Activated CD8-positive, alpha-beta T cell treated with anti-CD3 and anti-CD28 coated beads, Interleukin-2, amount 10 ng/mL, durations not matched to agents 7 days and 5 days (primary cell): Measurements from ENCODE around the gene ZNF143. TPM values are rescaled to one million over a fixed set of nuclear protein-coding genes. Genes with fewer than 3 reads are reported as not detected.
"Not testable (repeated sequence)": the region's sequence is repeated elsewhere in the genome, so short reads cannot be mapped to it uniquely, and the experiment has no call there.

Source experiments
- ATAC-seq: fragments of 150-1000 bp; cut with Tn5 transposase; one replicate; pipeline ENCODE4 v1.10.0; 2021; ENCODE audit warnings: moderate library complexity
- CTCF ChIA-PET: fragments of 350-600 bp; sonication (Branson Sonifier 250); formaldehyde crosslinking; loops from one replicate; lab custom pipeline; 2021; ENCODE audit warnings: antibody characterized with exemption; lab: Charles Lee
- POLR2A ChIA-PET: fragments of 350-600 bp; sonication (Branson Sonifier 250); formaldehyde crosslinking; loops from one replicate; lab custom pipeline; 2021; ENCODE audit warnings: antibody characterized with exemption; lab: Charles Lee
- DNase-seq: peaks from one replicate; pipeline ENCODE4 v3.0.0-alpha.2; 2020
- H3K27ac Mint-ChIP-seq: one replicate; pipeline ENCODE4 v1.8.0; 2021; ENCODE audit warnings: mild to moderate bottlenecking, mixed read lengths
- H3K27me3 Mint-ChIP-seq: one replicate; pipeline ENCODE4 v1.8.0; 2021; ENCODE audit warnings: low read depth, mixed read lengths
- H3K36me3 Mint-ChIP-seq: one replicate; pipeline ENCODE4 v1.8.0; 2021; ENCODE audit warnings: low read depth, mixed read lengths
- H3K4me1 Mint-ChIP-seq: one replicate; pipeline ENCODE4 v1.8.0; 2021; ENCODE audit warnings: low read depth, mixed read lengths
- H3K4me3 Mint-ChIP-seq: one replicate; pipeline ENCODE4 v1.8.0; 2021; ENCODE audit warnings: mild to moderate bottlenecking, mixed read lengths
- H3K9me3 Mint-ChIP-seq: one replicate; pipeline ENCODE4 v1.8.0; 2022; ENCODE audit warnings: mixed read lengths; ENCODE audit not compliant: insufficient read depth
- total RNA-seq, 2 experiments: library from RNA; stranded (reverse); gene quantifications; one replicate each; pipeline ENCODE4 v1.2.3, GENCODE V29; 2021

The ZNF143 gene
- total RNA-seq = 10 to 100 TPM; 31.4 to 33.7 TPM

GRCh38 chr11:9460322-9461062 is at the start of gene ZNF143:
ZNF143 (plus strand) TSS chr11:9461012; CDS start chr11:9471309, 10,297 bp downstream.
- Mint-ChIP-seq H3K4me3 (peak within 1 kb of the TSS; percentile 92), H3K36me3 (peaks cover 17% of the 10 kb centered on the region), H3K27ac (peak within 1 kb of the TSS; percentile 96), H3K27me3 (no peaks in the 10 kb centered on the region), H3K9me3 (no peaks in the 10 kb centered on the region), H3K4me1 (peaks cover 23% of the 10 kb centered on the region)
- DNase-seq (peak; percentile 100), ATAC-seq (peak; percentile 91)
- CTCF ChIA-PET = interaction anchor here (0.8 to 2.4 kb wide), 14 partner anchors 20 to 501 kb away, joined by 3 to 13 read pairs (median 4); partner anchors contain the start of gene IPO7
- POLR2A ChIA-PET = interaction anchor here (0.6 to 2.7 kb wide), 42 partner anchors 9 to 778 kb away, joined by 3 to 35 read pairs (median 4); partner anchors contain the start of genes IPO7, RPL27A, TMEM41B and TRIM66

DNA sequence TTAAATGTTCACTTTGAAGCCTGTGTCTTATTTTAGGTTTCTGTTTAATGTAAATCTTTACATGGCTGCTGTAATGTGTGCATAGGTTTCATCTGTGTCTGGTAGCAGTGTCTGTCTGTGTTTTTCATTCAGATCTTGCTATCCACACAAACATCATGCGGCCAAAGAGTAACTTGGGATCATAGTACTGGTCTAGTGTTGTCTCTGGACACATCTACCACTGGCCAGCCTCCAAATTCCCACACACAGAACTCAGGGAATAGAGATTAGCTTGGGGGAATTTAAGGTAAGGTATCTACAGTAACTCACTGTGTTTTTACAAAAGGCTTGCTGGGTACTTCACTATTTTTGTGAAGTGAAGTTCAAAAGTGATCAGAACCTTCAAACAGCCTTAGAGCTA is 32.1 kb upstream of the ZNF143 start:
- Mint-ChIP-seq H3K4me1 (no peaks in the 10 kb centered on the region), H3K27ac (no peak overlapping the region), H3K4me3 (no peak overlapping the region), H3K9me3 (no peaks in the 10 kb centered on the region), H3K27me3 (no peaks in the 10 kb centered on the region), H3K36me3 (peaks cover 53% of the 10 kb centered on the region)
- ATAC-seq (no peak), DNase-seq (no peak)
- ChIA-PET CTCF (interaction anchor here (2.1 kb wide), 1 partner anchor 77 kb away, joined by 5 read pairs; no protein-coding TSS in a partner anchor), POLR2A (no interaction called here)

- Mint-ChIP-seq H3K27ac (no peak overlapping the region), H3K9me3 (no peaks in the 10 kb centered on the region), H3K4me1 (no peaks in the 10 kb centered on the region), H3K36me3 (peaks cover 69% of the 10 kb centered on the region), H3K27me3 (no peaks in the 10 kb centered on the region), H3K4me3 (no peak overlapping the region)
- ATAC-seq (no peak), DNase-seq (no peak)
- POLR2A ChIA-PET = no interaction called here
- CTCF ChIA-PET = interaction anchor here (2.0 kb wide), 1 partner anchor 68 kb away, joined by 5 read pairs; no protein-coding TSS in a partner anchor
These were observed 22.2 kb upstream of the ZNF143 start for GRCh38 chr11:9438611-9439010.

DNA sequence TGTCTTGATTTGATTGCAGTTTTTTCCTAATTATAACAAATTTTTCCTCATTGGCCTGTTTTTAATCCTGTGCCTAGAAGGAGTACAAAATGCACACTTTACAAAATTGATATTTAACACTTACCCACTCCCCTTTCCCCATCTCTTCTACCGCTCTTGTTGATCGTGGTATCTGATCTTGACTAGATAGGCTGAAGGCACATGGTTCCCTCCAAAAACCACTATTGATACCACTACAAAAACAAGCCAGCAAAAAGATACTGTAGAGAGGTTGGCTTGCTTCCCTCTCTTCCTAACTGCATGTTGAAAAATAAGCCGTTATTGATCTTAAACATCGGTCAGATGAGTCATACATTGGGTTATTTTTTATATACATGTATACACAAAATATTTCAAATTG is 14.6 kb upstream of the ZNF143 start:
- ChIA-PET CTCF (no interaction called here), POLR2A (no interaction called here)
- H3K27me3 Mint-ChIP-seq = no peaks in the 10 kb centered on the region
- DNase-seq (no peak), ATAC-seq (no peak)
- peaks cover 11% of the 10 kb centered on the region for H3K4me1 Mint-ChIP-seq
- H3K36me3 Mint-ChIP-seq = peaks cover 52% of the 10 kb centered on the region
- H3K27ac Mint-ChIP-seq = peak overlapping the region; percentile 37
- H3K4me3 Mint-ChIP-seq = no peak overlapping the region
- H3K9me3 Mint-ChIP-seq = no peaks in the 10 kb centered on the region

DNA sequence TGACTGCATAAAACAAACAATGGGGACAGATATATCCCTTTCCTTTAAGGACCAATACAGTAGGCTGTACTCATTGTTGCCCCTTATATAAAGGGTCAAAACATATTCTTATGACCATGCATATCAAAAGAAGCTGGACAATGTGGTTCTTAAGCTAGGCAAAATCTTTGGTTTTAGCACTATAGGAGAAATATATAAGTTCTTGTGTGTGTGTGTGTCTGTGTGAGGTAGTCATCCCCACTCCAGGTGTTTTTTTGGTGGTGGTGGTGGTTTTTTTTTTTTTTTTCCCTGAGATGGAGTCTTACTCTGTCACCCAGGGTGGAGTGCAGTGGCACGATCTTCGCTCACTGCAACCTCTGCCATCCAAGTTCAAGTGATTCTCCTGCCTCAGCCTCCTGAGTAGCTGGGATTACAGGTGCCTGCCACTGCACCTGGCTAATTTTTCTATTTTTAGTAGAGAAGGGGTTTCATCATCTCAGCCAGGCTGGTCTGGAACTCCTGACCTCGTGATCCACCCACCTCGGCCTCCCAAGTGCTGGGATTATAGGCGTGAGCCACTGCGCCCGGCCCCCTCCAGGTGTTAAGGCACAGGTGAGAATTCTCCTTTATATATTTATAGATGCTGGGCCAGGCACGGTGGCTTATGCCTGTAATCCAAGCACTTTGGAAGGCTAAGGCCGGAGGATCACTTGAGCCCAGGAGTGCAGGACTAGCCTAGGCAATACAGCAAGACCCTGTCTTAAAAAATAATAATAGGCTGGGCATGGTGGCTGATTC is 12.0 kb upstream of the ZNF143 start:
- ChIA-PET CTCF (interaction anchor here (0.9 kb wide), 1 partner anchor 72 kb away, joined by 3 read pairs; no protein-coding TSS in a partner anchor), POLR2A (interaction anchor here (1.5 kb wide), 1 partner anchor 12 kb away, joined by 5 read pairs; the partner anchor contains the start of gene ZNF143)
- H3K27ac Mint-ChIP-seq = no peak overlapping the region
- DNase-seq = no peak
- peaks cover 11% of the 10 kb centered on the region for H3K4me1 Mint-ChIP-seq
- no peak overlapping the region for H3K4me3 Mint-ChIP-seq
- H3K36me3 Mint-ChIP-seq = peaks cover 38% of the 10 kb centered on the region
- H3K9me3 Mint-ChIP-seq = no peaks in the 10 kb centered on the region
- H3K27me3 Mint-ChIP-seq = no peaks in the 10 kb centered on the region
- ATAC-seq = no peak

DNA sequence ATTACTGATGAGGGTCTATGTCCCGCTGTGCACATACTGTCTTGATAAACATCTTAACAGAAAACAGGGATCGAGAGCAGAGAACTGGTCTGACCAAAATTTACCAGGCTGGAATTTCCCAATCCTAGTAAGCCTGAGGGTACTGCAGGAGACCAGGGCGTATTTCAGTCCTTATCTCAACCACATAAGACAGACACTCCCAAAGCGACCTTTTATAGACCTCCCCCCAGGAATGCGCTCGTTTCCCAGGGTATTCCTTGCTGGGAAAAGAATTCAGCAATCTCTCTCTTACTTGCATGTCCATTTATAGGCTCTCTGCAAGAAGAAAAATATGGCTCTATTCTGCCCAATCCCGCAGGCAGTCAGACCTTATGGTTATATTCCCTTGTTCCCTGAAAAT is 8.8 kb upstream of the ZNF143 start:
- POLR2A ChIA-PET, ATAC-seq: not testable (repeated sequence)

DNA sequence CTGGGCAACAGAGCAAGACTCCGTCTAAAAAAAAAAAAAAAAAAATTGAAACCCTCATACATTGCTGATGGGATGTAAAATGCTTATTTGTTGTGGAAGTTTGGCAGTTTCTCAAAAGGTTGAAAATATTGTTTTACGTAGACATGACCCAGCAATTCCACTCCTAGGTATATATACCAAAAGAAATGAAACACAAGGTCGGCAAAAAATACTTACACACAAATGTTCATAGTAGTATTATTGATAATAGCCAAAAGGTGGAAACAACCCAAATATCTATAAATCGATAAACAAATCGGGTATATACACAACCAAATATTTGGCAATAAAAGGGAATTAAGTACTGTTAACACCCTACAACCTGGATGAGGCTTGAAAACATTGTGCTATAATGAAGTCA is 5.1 kb upstream of the ZNF143 start:
- Mint-ChIP-seq H3K27ac (no peak overlapping the region), H3K36me3 (peaks cover 14% of the 10 kb centered on the region), H3K4me3 (no peak overlapping the region), H3K27me3 (no peaks in the 10 kb centered on the region), H3K9me3 (no peaks in the 10 kb centered on the region), H3K4me1 (peaks cover 2% of the 10 kb centered on the region)
- ATAC-seq (no peak), DNase-seq (no peak)
- ChIA-PET POLR2A (no interaction called here), CTCF (no interaction called here)

More for the DNA sequence above, 8.8 kb upstream of the ZNF143 start:
- DNase-seq, CTCF ChIA-PET, H3K27ac Mint-ChIP-seq, H3K27me3 Mint-ChIP-seq, H3K4me1 Mint-ChIP-seq, H3K9me3 Mint-ChIP-seq, H3K4me3 Mint-ChIP-seq: not testable (repeated sequence)
- peaks cover 23% of the 10 kb centered on the region for H3K36me3 Mint-ChIP-seq

GRCh38 chr11:9459667-9460321 is 1.0 kb upstream of the ZNF143 start:
- POLR2A ChIA-PET = interaction anchor here (0.8 to 2.7 kb wide), 24 partner anchors 11 to 310 kb away, joined by 3 to 35 read pairs (median 4); partner anchors contain the start of genes IPO7, TMEM41B and WEE1
- H3K36me3 Mint-ChIP-seq = peaks cover 17% of the 10 kb centered on the region
- DNase-seq (peak; percentile 55), ATAC-seq (no peak)
- no peaks in the 10 kb centered on the region for H3K9me3 Mint-ChIP-seq
- peak overlapping the region; percentile 92 for H3K4me3 Mint-ChIP-seq
- CTCF ChIA-PET = interaction anchor here (0.7 to 2.4 kb wide), 12 partner anchors 19 to 658 kb away, joined by 3 to 11 read pairs (median 4); partner anchors contain the start of gene IPO7
- H3K4me1 Mint-ChIP-seq = peaks cover 23% of the 10 kb centered on the region
- H3K27me3 Mint-ChIP-seq = no peaks in the 10 kb centered on the region
- H3K27ac Mint-ChIP-seq = peak overlapping the region; percentile 96

GRCh38 chr11:9461063-9461759 is 399 bp downstream of the ZNF143 start:
- H3K4me1 Mint-ChIP-seq = peaks cover 23% of the 10 kb centered on the region
- no peaks in the 10 kb centered on the region for H3K27me3 Mint-ChIP-seq
- ATAC-seq (peak; percentile 67), DNase-seq (peak; percentile 88)
- ChIA-PET POLR2A (interaction anchor here (0.6 to 2.7 kb wide), 40 partner anchors 8 to 1348 kb away, joined by 3 to 35 read pairs (median 4); partner anchors contain the start of genes EIF4G2, IPO7, RPL27A and TMEM41B), CTCF (interaction anchor here (0.8 to 2.2 kb wide), 12 partner anchors 45 to 502 kb away, joined by 3 to 13 read pairs (median 4); partner anchors contain the start of gene IPO7)
- no peaks in the 10 kb centered on the region for H3K9me3 Mint-ChIP-seq
- peaks cover 17% of the 10 kb centered on the region for H3K36me3 Mint-ChIP-seq
- peak overlapping the region; percentile 92 for H3K4me3 Mint-ChIP-seq
- H3K27ac Mint-ChIP-seq = peak overlapping the region; percentile 96

GRCh38 chr11:9461760-9462134 is 935 bp downstream of the ZNF143 start:
- Mint-ChIP-seq H3K9me3 (no peaks in the 10 kb centered on the region), H3K36me3 (peaks cover 19% of the 10 kb centered on the region), H3K4me3 (peak overlapping the region; percentile 92), H3K4me1 (peaks cover 23% of the 10 kb centered on the region), H3K27me3 (no peaks in the 10 kb centered on the region), H3K27ac (peak overlapping the region; percentile 96)
- ATAC-seq = no peak
- POLR2A ChIA-PET = interaction anchor here (1.0 to 2.7 kb wide), 13 partner anchors 8 to 1347 kb away, joined by 3 to 18 read pairs (median 5); partner anchors contain the start of genes EIF4G2 and TMEM41B
- no peak for DNase-seq
- CTCF ChIA-PET = interaction anchor here (1.2 to 2.2 kb wide), 4 partner anchors 45 to 296 kb away, joined by 3 to 13 read pairs (median 6); no protein-coding TSS in a partner anchor
